Measurements from ENCODE around the gene CEACAM8.
"Not testable (repeated sequence)": the region's sequence is repeated elsewhere in the genome, so short reads cannot be mapped to it uniquely, and the experiment has no call there.

CEACAM8 gene

DNA sequence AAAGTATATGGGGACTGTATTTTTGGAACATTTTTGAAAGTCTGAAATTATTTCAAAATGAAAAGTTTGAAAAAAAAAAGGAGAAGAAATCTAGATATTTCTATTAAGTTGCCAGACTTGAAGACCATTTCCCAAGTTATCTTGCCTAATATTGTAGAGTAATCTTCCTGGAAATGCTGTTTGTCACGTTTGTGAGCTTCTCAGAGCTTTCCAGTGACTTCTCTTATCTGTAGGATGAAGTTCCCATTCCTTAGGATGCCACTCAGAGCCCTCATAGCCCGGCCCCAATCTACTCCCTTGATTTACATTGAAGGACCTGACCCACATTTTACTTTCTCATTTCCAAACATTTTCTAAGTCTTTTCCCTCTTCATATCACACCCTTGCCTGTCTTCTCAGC lies 23.6 kb downstream of the CEACAM8 start:
- H3K4me3 ChIP-seq (ENCODE audit: low read depth, low read length), result no peak overlapping the region
- H3K4me1 ChIP-seq (ENCODE audit: control insufficient read depth, insufficient read depth, low read length, unreplicated experiment), result no peaks in the 10 kb centered on the region
- H2AFZ ChIP-seq (ENCODE audit: low read length, unreplicated experiment), result no peak overlapping the region
- no peaks in the 10 kb centered on the region for H3K36me3 ChIP-seq (ENCODE audit: insufficient read depth, low read length)
- H3K27ac ChIP-seq (ENCODE audit: low read depth, low read length), result no peak overlapping the region
- peaks cover 16% of the 10 kb centered on the region for H3K27me3 ChIP-seq (ENCODE audit: insufficient read depth, low read length)
- H3K79me2 ChIP-seq (ENCODE audit: control insufficient read depth, insufficient read depth, low read length, unreplicated experiment), result no peaks in the 10 kb centered on the region

DNA sequence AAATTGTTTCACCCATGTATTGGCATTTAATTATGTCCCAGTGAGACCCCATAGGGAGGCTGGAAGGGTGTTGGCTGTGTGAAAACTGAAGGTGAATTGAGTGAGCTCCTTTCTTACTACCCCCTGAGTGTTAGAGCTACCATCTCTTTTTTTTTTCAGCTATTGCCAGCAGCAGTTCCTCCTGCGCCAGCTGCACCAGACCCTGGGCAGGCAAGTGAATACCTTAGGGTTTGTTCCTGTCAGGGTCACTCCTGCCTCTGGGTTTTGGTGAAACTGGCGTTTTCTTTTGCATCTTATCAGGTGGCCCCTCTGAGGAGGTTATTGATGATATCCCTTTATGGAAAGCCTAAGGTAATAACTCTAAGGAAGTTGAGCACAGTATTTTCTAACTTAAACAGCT lies 25.5 kb downstream of the CEACAM8 start:
- H3K79me2 ChIP-seq (ENCODE audit: control insufficient read depth, insufficient read depth, low read length, unreplicated experiment), result no peaks in the 10 kb centered on the region
- no peak overlapping the region for H3K4me3 ChIP-seq (ENCODE audit: low read depth, low read length)
- no peaks in the 10 kb centered on the region for H3K36me3 ChIP-seq (ENCODE audit: insufficient read depth, low read length)
- H3K27me3 ChIP-seq (ENCODE audit: insufficient read depth, low read length), result peaks cover 16% of the 10 kb centered on the region
- H3K4me1 ChIP-seq (ENCODE audit: control insufficient read depth, insufficient read depth, low read length, unreplicated experiment), result no peaks in the 10 kb centered on the region
- H3K27ac ChIP-seq (ENCODE audit: low read depth, low read length), result no peak overlapping the region
- no peak overlapping the region for H2AFZ ChIP-seq (ENCODE audit: low read length, unreplicated experiment)

DNA sequence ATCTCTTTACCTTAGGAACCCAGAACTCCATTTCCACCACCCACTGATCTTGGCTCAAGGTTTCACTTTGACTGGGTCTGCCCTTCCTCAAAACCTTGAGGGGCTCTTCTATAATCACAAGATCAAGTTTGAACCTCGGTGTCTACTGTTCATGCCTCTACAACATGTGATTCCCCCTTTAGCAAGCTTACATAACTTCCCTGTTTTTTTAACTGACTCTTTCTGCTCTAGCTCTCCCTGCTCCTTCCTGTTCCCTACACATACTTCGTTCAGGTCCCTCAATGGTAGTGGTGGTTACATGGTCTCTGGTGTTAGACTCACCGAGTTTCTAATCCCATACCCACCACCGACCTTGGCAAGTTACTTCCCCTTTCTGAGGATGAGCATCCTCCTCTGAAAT lies 26.7 kb downstream of the CEACAM8 start:
- no peaks in the 10 kb centered on the region for H3K4me1 ChIP-seq (ENCODE audit: control insufficient read depth, insufficient read depth, low read length, unreplicated experiment)
- H3K27me3 ChIP-seq (ENCODE audit: insufficient read depth, low read length), result peaks cover 6% of the 10 kb centered on the region
- no peak overlapping the region for H2AFZ ChIP-seq (ENCODE audit: low read length, unreplicated experiment)
- H3K27ac ChIP-seq (ENCODE audit: low read depth, low read length), result no peak overlapping the region
- no peak overlapping the region for H3K4me3 ChIP-seq (ENCODE audit: low read depth, low read length)
- H3K36me3 ChIP-seq (ENCODE audit: insufficient read depth, low read length), result no peaks in the 10 kb centered on the region
- no peaks in the 10 kb centered on the region for H3K79me2 ChIP-seq (ENCODE audit: control insufficient read depth, insufficient read depth, low read length, unreplicated experiment)

DNA sequence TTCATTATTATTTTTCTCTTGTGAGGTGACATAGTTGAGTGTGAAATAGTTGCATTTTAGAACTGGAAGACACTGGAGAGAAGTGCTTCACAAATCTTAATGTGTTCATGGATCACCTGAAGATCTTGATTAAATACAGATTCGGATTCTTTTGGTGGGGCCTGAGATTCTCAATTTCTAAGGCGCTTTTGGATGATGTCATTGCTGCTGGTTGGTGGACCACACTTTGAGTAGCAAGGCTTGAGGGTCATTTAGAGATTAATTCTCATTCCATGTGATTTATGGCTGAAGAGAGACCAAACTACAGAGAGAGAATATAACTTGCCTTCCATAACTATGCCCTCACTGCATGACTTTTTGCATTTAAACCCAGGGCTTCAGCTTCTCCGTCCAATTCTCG lies 27.2 kb downstream of the CEACAM8 start:
- peaks cover 6% of the 10 kb centered on the region for H3K27me3 ChIP-seq (ENCODE audit: insufficient read depth, low read length)
- H3K36me3 ChIP-seq (ENCODE audit: insufficient read depth, low read length), result no peaks in the 10 kb centered on the region
- no peak overlapping the region for H3K4me3 ChIP-seq (ENCODE audit: low read depth, low read length)
- H3K4me1 ChIP-seq (ENCODE audit: control insufficient read depth, insufficient read depth, low read length, unreplicated experiment), result no peaks in the 10 kb centered on the region
- H3K79me2 ChIP-seq (ENCODE audit: control insufficient read depth, insufficient read depth, low read length, unreplicated experiment), result no peaks in the 10 kb centered on the region
- no peak overlapping the region for H2AFZ ChIP-seq (ENCODE audit: low read length, unreplicated experiment)
- no peak overlapping the region for H3K27ac ChIP-seq (ENCODE audit: low read depth, low read length)

- Histone ChIP-seq H3K79me2 (ENCODE audit: control insufficient read depth, insufficient read depth, low read length, unreplicated experiment) (no peaks in the 10 kb centered on the region), H3K4me3 (ENCODE audit: low read depth, low read length) (no peak overlapping the region), H3K27ac (ENCODE audit: low read depth, low read length) (no peak overlapping the region), H3K27me3 (ENCODE audit: insufficient read depth, low read length) (peaks cover 31% of the 10 kb centered on the region), H3K4me1 (ENCODE audit: control insufficient read depth, insufficient read depth, low read length, unreplicated experiment) (no peaks in the 10 kb centered on the region), H3K36me3 (ENCODE audit: insufficient read depth, low read length) (no peaks in the 10 kb centered on the region), H2AFZ (ENCODE audit: low read length, unreplicated experiment) (no peak overlapping the region)
Measured at GRCh38 chr19:42563352-42564210, 31.1 kb downstream of the CEACAM8 start.

DNA sequence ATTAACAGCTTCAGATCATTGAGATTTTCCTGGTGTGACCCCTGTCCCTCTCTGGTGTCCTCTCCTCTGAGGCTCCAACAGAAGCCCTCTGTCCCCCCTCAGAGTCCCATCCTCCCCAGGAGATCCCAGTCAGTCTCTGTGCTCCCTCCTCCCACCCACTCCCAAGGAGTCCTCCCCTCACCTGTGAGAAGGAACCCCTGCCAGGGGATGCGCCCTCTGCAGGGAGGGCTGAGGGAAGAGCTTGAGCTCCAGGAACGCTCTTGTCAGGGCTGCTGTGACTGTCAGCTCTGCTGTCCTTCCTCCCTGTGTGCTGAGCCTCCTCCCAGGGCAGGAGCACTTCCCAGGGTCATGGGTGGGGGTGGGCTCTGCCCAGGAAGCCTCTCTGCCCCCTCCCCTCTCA lies 33.2 kb downstream of the CEACAM8 start:
- H2AFZ ChIP-seq (ENCODE audit: low read length, unreplicated experiment), result no peak overlapping the region
- H3K27me3 ChIP-seq (ENCODE audit: insufficient read depth, low read length), result peaks cover 36% of the 10 kb centered on the region
- no peak overlapping the region for H3K27ac ChIP-seq (ENCODE audit: low read depth, low read length)
- no peaks in the 10 kb centered on the region for H3K36me3 ChIP-seq (ENCODE audit: insufficient read depth, low read length)
- no peak overlapping the region for H3K4me3 ChIP-seq (ENCODE audit: low read depth, low read length)
- no peaks in the 10 kb centered on the region for H3K79me2 ChIP-seq (ENCODE audit: control insufficient read depth, insufficient read depth, low read length, unreplicated experiment)
- H3K4me1 ChIP-seq (ENCODE audit: control insufficient read depth, insufficient read depth, low read length, unreplicated experiment), result no peaks in the 10 kb centered on the region

DNA sequence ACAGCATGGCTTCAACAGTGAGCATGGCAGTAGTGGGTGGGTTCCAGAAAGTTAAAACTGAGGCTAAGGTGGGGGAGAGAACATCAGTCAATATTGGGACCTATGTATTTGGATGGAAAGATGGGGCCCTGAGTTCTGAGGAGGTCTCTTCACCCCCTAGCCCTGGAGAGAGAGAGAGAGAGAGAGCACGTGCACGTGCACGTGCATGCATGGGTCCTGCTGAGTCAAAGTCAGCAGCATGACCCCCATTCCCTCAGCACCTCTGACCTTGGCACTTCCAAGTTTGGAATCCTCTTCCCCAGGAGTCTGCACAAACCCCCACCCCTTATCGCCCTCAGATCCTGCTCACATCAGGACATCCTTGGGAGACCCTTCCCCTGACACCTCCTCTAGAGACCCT lies 34.0 kb downstream of the CEACAM8 start:
- Histone ChIP-seq H3K79me2 (ENCODE audit: control insufficient read depth, insufficient read depth, low read length, unreplicated experiment) (no peaks in the 10 kb centered on the region), H2AFZ (ENCODE audit: low read length, unreplicated experiment) (no peak overlapping the region), H3K4me1 (ENCODE audit: control insufficient read depth, insufficient read depth, low read length, unreplicated experiment) (no peaks in the 10 kb centered on the region), H3K27me3 (ENCODE audit: insufficient read depth, low read length) (peaks cover 37% of the 10 kb centered on the region), H3K27ac (ENCODE audit: low read depth, low read length) (no peak overlapping the region), H3K4me3 (ENCODE audit: low read depth, low read length) (no peak overlapping the region), H3K36me3 (ENCODE audit: insufficient read depth, low read length) (no peaks in the 10 kb centered on the region)

GRCh38 chr19:42558450-42559150 lies 36.1 kb downstream of the CEACAM8 start:
- H3K4me1 ChIP-seq (ENCODE audit: control insufficient read depth, insufficient read depth, low read length, unreplicated experiment), result no peaks in the 10 kb centered on the region
- H3K4me3 ChIP-seq (ENCODE audit: low read depth, low read length), result no peak overlapping the region
- peaks cover 41% of the 10 kb centered on the region for H3K27me3 ChIP-seq (ENCODE audit: insufficient read depth, low read length)
- H3K27ac ChIP-seq (ENCODE audit: low read depth, low read length), result no peak overlapping the region
- no peak overlapping the region for H2AFZ ChIP-seq (ENCODE audit: low read length, unreplicated experiment)
- no peaks in the 10 kb centered on the region for H3K79me2 ChIP-seq (ENCODE audit: control insufficient read depth, insufficient read depth, low read length, unreplicated experiment)
- no peaks in the 10 kb centered on the region for H3K36me3 ChIP-seq (ENCODE audit: insufficient read depth, low read length)

- peaks cover 42% of the 10 kb centered on the region for H3K27me3 ChIP-seq (ENCODE audit: insufficient read depth, low read length)
Measured at GRCh38 chr19:42557386-42557871, 37.3 kb downstream of the CEACAM8 start.

DNA sequence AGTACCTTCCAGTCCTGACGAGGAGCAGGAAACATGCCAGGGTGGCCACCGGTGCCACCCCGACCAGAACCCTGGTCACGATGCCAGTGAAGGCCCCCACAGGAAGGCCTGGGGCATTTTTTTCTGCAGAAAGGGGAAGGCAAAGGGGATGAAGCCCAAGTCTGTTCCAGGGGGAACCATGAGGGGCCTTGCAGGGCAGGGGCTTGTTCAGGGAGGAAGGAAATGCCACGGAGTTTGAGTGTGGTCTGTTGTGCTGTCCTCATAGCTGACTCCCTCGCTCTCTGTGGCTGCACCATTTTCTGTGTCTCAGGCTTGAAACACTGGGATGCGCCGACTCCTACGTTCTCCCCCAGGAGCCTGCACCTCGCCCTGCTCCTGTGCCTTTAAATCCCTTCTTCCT lies 38.9 kb downstream of the CEACAM8 start:
- Histone ChIP-seq H3K27me3 (ENCODE audit: insufficient read depth, low read length) (peaks cover 39% of the 10 kb centered on the region), H2AFZ (ENCODE audit: low read length, unreplicated experiment) (no peak overlapping the region), H3K79me2 (ENCODE audit: control insufficient read depth, insufficient read depth, low read length, unreplicated experiment) (no peaks in the 10 kb centered on the region), H3K4me1 (ENCODE audit: control insufficient read depth, insufficient read depth, low read length, unreplicated experiment) (peaks cover 5% of the 10 kb centered on the region), H3K27ac (ENCODE audit: low read depth, low read length) (no peak overlapping the region), H3K36me3 (ENCODE audit: insufficient read depth, low read length) (no peaks in the 10 kb centered on the region), H3K4me3 (ENCODE audit: low read depth, low read length) (no peak overlapping the region)

More at GRCh38 chr19:42557386-42557871, 37.3 kb downstream of the CEACAM8 start:
- not testable (repeated sequence) for H3K27ac ChIP-seq (ENCODE audit: low read depth, low read length); H3K36me3 ChIP-seq (ENCODE audit: insufficient read depth, low read length); H3K4me1 ChIP-seq (ENCODE audit: control insufficient read depth, insufficient read depth, low read length, unreplicated experiment); H3K79me2 ChIP-seq (ENCODE audit: control insufficient read depth, insufficient read depth, low read length, unreplicated experiment); H2AFZ ChIP-seq (ENCODE audit: low read length, unreplicated experiment); H3K4me3 ChIP-seq (ENCODE audit: low read depth, low read length)

DNA sequence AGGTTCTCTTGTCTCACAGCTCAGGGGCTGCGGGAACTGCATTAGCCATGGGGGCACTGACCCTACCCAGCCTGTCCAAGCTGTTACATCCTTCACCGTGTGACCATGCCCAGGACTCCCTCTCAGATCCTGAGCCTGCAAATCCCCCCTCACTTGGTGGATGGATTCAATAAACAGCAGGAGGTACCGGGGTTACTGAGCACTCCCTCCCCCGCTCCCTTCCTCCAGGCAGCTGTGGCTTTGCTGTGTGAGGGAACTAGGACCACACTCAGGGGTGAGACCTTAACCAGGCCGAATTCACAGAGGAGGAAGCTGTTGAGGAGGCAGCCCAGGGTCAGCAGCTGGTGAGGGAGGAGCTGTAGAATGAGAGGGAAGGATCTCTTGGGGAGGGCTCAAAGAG lies 39.4 kb downstream of the CEACAM8 start:
- H3K4me1 ChIP-seq (ENCODE audit: control insufficient read depth, insufficient read depth, low read length, unreplicated experiment), result peaks cover 5% of the 10 kb centered on the region
- peaks cover 34% of the 10 kb centered on the region for H3K27me3 ChIP-seq (ENCODE audit: insufficient read depth, low read length)
- H3K36me3 ChIP-seq (ENCODE audit: insufficient read depth, low read length), result no peaks in the 10 kb centered on the region
- no peak overlapping the region for H2AFZ ChIP-seq (ENCODE audit: low read length, unreplicated experiment)
- no peak overlapping the region for H3K27ac ChIP-seq (ENCODE audit: low read depth, low read length)
- H3K79me2 ChIP-seq (ENCODE audit: control insufficient read depth, insufficient read depth, low read length, unreplicated experiment), result no peaks in the 10 kb centered on the region
- no peak overlapping the region for H3K4me3 ChIP-seq (ENCODE audit: low read depth, low read length)
